Activated naive CD8-positive, alpha-beta T cell treated with anti-CD3 and anti-CD28 coated beads for 36 hours (primary cell): Measurements from ENCODE around the gene NELL1. TPM values are rescaled to one million over a fixed set of nuclear protein-coding genes. Genes with fewer than 3 reads are reported as not detected.

Experiments used
- DNase-seq: peaks from one replicate; pipeline ENCODE4 v3.0.0; 2021
- H3K27ac Mint-ChIP-seq: one replicate; pipeline ENCODE4 v1.8.0; 2022; ENCODE audit warnings: mild to moderate bottlenecking, moderate library complexity, mixed read lengths
- H3K27me3 Mint-ChIP-seq: one replicate; pipeline ENCODE4 v1.8.0; 2022; ENCODE audit warnings: mild to moderate bottlenecking, mixed read lengths
- H3K36me3 Mint-ChIP-seq: one replicate; pipeline ENCODE4 v1.8.0; 2021; ENCODE audit warnings: mild to moderate bottlenecking, mixed read lengths
- H3K4me1 Mint-ChIP-seq: one replicate; pipeline ENCODE4 v1.8.0; 2021; ENCODE audit warnings: mixed read lengths
- H3K4me3 Mint-ChIP-seq: one replicate; pipeline ENCODE4 v1.8.0; 2022; ENCODE audit warnings: mild to moderate bottlenecking, moderate library complexity, mixed read lengths
- H3K9me3 Mint-ChIP-seq: one replicate; pipeline ENCODE4 v1.8.0; 2022; ENCODE audit warnings: mixed read lengths
- total RNA-seq, 2 experiments: library from RNA; stranded (reverse); gene quantifications; one replicate each; pipeline ENCODE4 v1.2.3, GENCODE V29; 2021

The NELL1 gene
- total RNA-seq, 2 experiments from 2014 or later, result not detected

DNA sequence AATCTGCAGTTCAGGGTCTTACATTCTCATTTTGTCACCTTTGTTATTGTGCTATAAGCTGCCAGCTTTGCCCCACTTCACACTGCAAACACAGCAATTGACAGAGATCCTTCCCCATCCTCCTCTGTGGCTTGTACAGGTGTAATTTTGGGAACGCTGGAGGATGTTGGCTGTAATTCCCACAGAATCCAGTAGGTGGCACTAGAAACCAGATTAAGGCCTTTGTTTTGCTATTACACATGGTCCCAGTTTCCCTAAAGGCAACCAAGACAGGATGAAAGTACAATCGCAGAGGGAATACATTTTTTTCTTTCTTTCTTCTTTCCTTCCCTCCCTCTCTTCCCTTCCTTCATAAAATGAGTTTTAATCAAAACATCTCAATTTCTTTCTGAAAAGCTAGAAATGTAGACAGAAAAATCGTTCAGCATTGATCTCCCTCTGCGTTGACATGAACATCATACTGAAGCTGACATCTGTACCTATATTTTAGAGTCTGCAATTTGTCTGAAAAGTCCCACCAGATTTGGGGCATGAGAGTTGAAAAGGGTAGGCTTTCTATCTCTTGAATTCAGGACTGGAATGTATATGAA is 21.3 kb upstream of the NELL1 start:
- Mint-ChIP-seq H3K9me3 (no peaks in the 10 kb centered on the region), H3K27ac (no peak overlapping the region), H3K4me1 (no peaks in the 10 kb centered on the region), H3K36me3 (no peaks in the 10 kb centered on the region), H3K4me3 (no peak overlapping the region), H3K27me3 (no peaks in the 10 kb centered on the region)
- no peak for DNase-seq

DNA sequence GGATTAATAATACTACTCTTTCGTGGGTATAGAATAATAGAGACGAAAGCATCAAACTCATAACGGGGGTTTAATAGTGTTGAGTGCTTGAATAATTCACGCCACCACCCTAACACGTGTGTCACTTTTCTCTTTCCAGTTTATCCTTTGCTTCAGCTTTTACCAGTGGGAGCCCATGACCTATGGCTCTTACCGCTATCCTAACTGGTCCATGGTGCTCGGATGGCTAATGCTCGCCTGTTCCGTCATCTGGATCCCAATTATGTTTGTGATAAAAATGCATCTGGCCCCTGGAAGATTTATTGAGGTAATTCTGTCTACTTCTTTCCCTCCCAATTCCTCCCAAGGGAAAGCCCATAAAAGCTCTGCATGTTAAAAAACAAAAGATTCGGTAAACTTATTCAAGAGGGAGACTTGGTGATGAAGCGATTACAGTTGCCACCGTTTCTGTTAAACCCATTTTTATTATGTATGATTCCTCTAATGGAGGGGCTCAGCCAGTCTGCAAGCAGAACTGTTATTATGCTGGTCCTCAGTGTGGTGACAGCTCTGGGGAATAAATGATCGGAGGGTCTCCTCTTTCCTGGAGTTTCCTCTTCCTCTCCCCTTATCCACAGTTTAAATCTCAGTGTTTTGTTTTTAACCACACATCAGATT is 17.1 kb upstream of the NELL1 start:
- Mint-ChIP-seq H3K27me3 (peaks cover 12% of the 10 kb centered on the region), H3K4me1 (no peaks in the 10 kb centered on the region), H3K9me3 (no peaks in the 10 kb centered on the region), H3K4me3 (no peak overlapping the region), H3K27ac (no peak overlapping the region), H3K36me3 (no peaks in the 10 kb centered on the region)
- no peak for DNase-seq

DNA sequence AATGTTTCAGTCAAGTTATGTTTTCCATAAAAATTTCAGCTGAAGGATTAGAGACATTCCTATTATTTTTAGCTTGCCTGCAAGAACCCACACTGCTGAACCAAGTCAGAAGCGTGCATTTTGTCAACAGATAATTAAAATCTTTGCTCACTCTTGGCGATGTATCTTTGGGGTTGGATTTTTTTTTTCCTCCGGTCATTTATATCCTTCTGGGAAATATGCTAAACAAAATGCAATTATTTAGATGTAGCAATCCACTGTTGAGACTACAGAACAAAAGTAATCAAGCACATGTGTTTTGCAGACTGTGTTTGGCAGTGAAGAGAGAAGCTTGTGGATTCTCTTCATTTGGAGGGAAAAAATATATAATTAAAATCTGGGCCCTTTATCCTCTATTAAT is 15.3 kb upstream of the NELL1 start:
- H3K36me3 Mint-ChIP-seq, result no peaks in the 10 kb centered on the region
- no peaks in the 10 kb centered on the region for H3K4me1 Mint-ChIP-seq
- H3K27ac Mint-ChIP-seq, result no peak overlapping the region
- no peaks in the 10 kb centered on the region for H3K9me3 Mint-ChIP-seq
- DNase-seq, result no peak
- no peak overlapping the region for H3K4me3 Mint-ChIP-seq
- H3K27me3 Mint-ChIP-seq, result peaks cover 17% of the 10 kb centered on the region

DNA sequence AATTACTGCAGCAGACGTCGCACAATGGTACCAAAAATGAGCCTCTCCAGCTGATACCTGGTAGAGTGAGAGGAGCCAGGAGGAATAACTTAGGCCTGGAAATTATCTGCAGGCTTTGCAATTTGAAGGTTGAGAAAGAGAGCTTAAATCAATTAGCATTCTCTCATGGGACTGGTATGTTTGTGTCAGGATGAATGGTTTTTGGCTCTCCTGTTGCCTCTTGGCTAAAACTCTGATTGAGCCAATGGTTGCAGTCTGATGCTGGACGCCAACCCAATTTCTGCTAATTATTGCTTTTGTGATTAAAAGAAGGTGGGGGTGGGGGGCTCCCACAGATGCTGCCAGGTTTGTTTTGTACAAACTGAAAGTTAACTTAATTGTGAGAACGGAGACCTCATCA is 12.5 kb upstream of the NELL1 start:
- no peaks in the 10 kb centered on the region for H3K36me3 Mint-ChIP-seq
- no peak overlapping the region for H3K27ac Mint-ChIP-seq
- H3K27me3 Mint-ChIP-seq, result peaks cover 17% of the 10 kb centered on the region
- no peaks in the 10 kb centered on the region for H3K4me1 Mint-ChIP-seq
- peaks cover 1% of the 10 kb centered on the region for H3K9me3 Mint-ChIP-seq
- H3K4me3 Mint-ChIP-seq, result no peak overlapping the region
- no peak for DNase-seq

DNA sequence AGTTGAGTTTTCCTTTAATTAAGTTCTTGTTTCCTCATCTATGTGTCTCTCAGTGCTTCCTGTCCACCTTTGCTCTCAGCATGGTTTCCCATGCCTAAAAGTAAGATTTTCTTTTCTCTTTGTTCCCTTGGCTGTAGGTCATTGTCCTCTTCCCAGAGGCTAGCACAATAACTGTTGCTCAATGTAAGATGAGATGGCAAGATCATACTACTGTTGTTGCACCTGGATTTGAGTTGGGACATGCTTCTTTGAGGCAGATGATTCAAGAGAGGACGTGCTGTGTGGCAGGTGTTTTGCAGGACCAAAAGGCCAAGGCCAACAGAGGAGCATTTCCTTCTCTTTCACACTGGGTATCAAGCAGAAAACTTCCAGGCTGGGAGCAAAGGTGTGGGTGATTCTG is 11.3 kb upstream of the NELL1 start:
- Mint-ChIP-seq H3K9me3 (peaks cover 4% of the 10 kb centered on the region), H3K27ac (no peak overlapping the region), H3K4me3 (no peak overlapping the region), H3K4me1 (no peaks in the 10 kb centered on the region), H3K36me3 (no peaks in the 10 kb centered on the region), H3K27me3 (peaks cover 17% of the 10 kb centered on the region)
- no peak for DNase-seq

DNA sequence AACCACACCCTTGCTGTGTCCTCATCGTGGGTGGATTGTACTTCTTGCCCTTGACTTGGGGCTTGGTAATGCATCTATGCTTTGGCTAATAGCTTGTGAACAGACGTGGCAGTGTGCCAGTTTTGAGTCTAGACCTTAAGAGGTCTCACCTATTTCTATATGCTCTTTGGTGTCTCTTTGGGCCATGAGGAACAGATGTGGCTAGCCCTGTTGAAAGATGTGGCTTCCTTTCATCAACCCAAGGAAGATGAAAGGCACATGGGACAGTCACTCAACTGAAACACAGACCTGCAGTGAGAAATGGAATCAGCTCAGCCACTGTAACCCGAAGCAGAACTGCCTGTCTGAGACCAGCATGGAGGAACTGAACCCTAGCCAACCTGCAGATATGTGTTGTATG is 7.9 kb upstream of the NELL1 start:
- peaks cover 18% of the 10 kb centered on the region for H3K27me3 Mint-ChIP-seq
- H3K27ac Mint-ChIP-seq, result no peak overlapping the region
- peaks cover 4% of the 10 kb centered on the region for H3K9me3 Mint-ChIP-seq
- H3K4me3 Mint-ChIP-seq, result no peak overlapping the region
- H3K36me3 Mint-ChIP-seq, result no peaks in the 10 kb centered on the region
- H3K4me1 Mint-ChIP-seq, result no peaks in the 10 kb centered on the region
- no peak for DNase-seq

DNA sequence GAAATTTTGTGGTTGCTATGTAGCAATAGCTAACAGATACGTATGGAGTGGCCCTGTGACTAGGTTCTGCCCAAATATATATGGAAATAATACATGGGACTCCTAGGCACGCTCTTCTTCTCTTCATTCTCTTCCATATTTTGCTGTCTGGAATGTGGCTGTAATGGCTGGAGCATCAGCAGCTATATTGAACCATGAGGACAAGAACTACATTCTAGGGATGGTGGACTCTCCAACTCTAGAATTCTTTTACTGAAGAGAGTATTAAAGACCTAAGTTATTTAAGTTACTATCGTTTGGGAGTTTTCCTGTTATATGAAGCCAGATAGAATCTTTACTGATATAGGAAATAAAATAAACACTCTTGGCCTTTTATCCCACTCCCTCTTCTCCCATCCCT is 7.5 kb upstream of the NELL1 start:
- Mint-ChIP-seq H3K36me3 (no peaks in the 10 kb centered on the region), H3K9me3 (peaks cover 4% of the 10 kb centered on the region), H3K4me3 (no peak overlapping the region), H3K4me1 (no peaks in the 10 kb centered on the region), H3K27ac (no peak overlapping the region), H3K27me3 (peaks cover 20% of the 10 kb centered on the region)
- no peak for DNase-seq

DNA sequence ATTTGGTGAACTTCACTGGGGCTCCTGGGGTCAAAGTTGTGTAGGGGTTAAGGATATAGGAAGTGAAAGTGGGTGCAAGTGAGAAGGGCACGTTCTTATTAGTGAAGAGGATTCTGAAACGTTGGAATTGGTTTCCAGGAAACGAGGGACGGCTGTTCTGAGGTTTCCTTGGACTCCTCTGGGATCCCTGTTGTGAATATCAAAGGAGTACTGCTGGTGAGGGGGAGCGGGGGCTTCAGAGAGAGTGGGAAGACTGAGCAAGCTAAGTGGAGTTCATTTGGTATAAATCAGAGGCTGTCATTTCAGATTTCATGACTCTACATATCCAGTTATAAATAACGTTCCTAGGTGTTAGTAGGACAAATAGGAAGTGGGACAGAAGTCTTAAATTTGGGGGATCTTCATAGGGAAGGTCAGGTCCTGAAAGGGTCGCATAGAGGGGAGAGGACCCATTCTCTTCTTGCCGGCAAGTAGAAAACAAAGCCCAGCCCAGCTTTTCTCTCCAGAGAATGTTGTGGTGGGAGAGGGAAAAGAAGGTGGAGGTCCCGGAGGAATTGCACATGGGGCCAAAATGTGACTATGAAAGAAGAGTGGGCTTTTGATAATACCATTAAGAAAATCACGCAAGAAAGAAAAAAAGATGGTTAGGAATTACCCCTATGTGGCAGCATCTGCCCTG is 1.1 kb upstream of the NELL1 start:
- Mint-ChIP-seq H3K27me3 (peaks cover 73% of the 10 kb centered on the region), H3K4me1 (no peaks in the 10 kb centered on the region), H3K9me3 (no peaks in the 10 kb centered on the region), H3K36me3 (no peaks in the 10 kb centered on the region), H3K27ac (no peak overlapping the region), H3K4me3 (no peak overlapping the region)
- no peak for DNase-seq

DNA sequence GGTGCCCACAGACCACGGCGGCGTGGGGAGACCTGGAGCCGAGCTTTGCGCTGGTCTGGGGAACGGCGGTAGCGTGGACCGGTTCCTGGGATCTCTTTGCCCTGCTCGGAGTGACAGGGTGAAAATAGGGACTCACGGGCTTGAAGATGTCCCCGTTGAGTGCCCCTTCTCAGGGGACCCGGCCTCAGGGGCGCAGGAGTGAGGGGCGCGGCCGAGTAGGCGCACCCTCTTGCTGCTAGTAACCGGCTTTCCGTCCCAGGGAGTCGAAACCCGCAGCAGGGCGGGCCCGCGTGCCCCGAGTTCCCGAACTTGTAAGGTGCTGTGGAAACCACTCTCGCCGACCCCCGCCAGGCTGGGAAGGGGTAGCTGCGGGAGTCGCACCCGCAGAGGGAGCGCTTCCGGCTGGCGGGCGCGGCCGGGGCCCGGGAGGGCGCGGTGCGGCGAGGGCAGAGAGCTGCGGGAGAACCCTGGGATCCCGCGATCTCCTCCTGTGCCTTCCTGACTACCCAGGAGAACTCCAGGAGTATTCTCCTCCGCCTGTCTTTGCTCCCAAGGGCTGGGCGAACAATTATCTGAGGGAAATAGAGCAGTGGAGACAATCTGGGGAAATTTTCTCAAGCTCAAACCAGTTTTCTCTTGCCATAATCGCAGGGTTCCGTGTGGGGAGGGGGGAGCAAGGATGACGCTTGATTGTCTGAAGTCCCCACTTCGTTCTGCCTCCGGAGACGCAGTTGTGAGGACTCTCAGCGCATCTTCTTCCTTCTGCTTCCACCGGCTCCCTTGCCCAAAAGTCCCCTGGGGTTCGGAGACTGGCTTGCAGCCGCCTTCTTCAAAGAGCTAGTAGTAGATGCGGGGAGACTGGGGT is 666 bp downstream of the NELL1 start:
- Mint-ChIP-seq H3K9me3 (no peaks in the 10 kb centered on the region), H3K36me3 (no peaks in the 10 kb centered on the region), H3K27ac (no peak overlapping the region), H3K27me3 (peaks cover 87% of the 10 kb centered on the region), H3K4me3 (no peak overlapping the region), H3K4me1 (no peaks in the 10 kb centered on the region)
- no peak for DNase-seq

DNA sequence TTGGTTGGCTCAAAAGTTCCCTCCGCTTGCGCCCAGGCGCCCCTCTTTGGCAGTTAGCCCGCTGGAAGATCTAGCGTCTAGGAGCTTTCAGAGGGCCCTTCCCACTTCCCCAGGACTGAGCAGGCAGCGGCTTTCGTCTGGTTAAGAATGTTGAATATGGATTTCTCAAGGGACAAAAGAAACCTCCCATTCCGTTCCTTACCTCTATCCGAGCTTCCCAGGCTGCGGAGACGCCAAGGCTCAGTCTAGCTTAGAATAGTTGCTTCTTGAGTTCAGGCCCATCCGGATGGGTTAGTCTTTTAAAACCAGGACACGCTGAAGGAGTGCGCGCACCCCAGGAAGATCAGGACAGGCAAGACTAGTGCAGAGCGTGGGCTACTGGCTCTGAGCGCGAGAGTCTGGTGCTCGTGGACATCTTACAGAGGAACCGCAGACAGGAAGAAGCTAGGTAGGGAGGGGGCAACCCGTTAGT is 1.6 kb downstream of the NELL1 start:
- Mint-ChIP-seq H3K27me3 (peaks cover 89% of the 10 kb centered on the region), H3K27ac (no peak overlapping the region), H3K36me3 (no peaks in the 10 kb centered on the region), H3K9me3 (no peaks in the 10 kb centered on the region), H3K4me1 (no peaks in the 10 kb centered on the region), H3K4me3 (no peak overlapping the region)
- no peak for DNase-seq

DNA sequence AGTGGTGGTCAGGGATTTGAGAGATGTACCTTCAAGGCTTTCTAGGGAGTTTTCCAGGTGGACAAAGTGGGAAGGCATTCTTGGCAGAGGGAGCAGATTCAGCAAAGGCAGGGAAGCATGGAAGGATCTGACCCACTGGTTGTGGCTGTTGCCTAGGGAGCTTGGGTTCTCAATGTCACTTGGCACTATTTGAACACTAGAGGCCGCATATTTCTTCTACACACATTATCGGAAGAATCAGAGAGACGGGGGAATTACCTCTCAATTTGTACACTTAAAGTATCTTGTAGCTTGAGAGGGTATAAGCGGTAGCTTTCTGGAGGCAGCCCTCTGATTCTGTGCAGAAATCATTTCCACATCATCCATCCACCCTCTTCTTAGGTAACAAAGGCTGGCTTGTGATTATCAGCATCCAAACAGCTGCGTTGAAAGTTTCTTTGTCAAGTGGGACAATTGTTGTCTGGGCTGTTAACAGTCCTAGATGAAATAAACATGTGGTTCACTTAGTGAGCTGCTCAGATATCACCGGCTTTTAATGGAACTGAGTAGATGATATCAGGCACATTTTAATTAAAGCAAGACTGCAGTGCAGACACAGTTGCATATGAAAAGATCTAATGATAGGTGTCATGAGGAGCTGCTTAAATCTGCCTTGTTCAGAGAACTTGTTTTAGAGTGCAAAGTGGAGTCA is 2.6 kb downstream of the NELL1 start:
- Mint-ChIP-seq H3K4me3 (no peak overlapping the region), H3K36me3 (no peaks in the 10 kb centered on the region), H3K27me3 (peaks cover 83% of the 10 kb centered on the region), H3K9me3 (no peaks in the 10 kb centered on the region), H3K27ac (no peak overlapping the region), H3K4me1 (no peaks in the 10 kb centered on the region)
- DNase-seq, result no peak

DNA sequence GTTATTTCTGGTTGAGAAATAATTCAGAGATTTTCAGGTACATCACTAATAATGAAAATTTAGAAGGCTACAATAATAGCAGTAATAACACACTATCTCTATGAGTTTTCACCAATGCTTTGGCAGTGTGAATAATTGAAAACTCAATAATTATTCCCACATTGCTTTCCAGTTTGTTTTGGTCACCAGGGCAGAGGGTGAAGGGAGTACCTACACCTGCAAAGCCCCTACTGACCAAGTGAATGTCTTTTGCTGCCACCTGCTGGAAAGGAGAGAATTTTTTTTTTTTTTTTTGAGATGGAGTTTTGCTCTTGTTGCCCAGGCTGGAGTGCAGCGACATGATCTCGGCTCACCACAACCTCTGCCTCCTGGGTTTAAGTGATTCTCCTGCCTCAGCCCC is 3.2 kb downstream of the NELL1 start:
- Mint-ChIP-seq H3K27me3 (peaks cover 77% of the 10 kb centered on the region), H3K36me3 (no peaks in the 10 kb centered on the region), H3K9me3 (no peaks in the 10 kb centered on the region), H3K27ac (no peak overlapping the region), H3K4me3 (no peak overlapping the region), H3K4me1 (no peaks in the 10 kb centered on the region)
- DNase-seq, result no peak

DNA sequence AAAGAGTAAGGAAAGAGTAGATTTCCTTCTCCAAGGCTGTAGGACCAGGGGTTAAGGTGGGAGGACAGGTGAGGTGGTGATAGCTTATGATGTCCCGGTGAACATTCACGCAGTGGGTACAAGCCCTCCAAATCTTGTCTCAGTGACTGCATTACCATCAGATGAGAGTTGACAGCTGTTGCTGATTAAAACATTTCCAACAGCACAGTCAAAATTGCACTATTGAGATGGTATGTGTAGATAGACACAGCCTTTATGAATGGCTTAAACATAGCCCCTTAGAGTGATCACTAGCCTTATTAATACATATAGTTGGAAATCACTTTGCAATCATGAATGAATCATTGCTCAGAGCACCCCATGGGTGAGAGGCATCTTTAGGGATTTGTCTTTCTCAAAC is 7.3 kb downstream of the NELL1 start:
- peaks cover 40% of the 10 kb centered on the region for H3K27me3 Mint-ChIP-seq
- H3K4me3 Mint-ChIP-seq, result no peak overlapping the region
- H3K27ac Mint-ChIP-seq, result no peak overlapping the region
- H3K4me1 Mint-ChIP-seq, result no peaks in the 10 kb centered on the region
- H3K9me3 Mint-ChIP-seq, result no peaks in the 10 kb centered on the region
- DNase-seq, result no peak
- no peaks in the 10 kb centered on the region for H3K36me3 Mint-ChIP-seq

DNA sequence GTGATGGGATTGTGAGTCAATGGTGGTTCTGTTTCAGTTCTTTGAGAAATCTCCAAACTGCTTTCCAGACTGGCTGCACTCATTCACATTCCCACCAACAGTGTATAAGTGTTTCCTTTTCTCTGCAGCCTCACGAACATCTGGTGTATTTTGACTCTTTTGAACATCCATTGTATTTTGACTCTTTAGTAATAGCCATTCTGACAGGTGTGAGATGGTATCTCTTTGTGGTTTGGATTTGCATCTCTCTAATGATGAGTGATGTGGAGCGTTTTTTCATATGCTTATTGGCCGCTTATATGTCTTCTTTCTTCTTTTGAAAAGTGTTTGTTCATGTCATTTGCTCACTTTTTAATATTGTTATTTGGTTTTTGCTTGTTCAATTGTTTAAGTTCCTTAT is 19.4 kb downstream of the NELL1 start:
- peaks cover 4% of the 10 kb centered on the region for H3K27me3 Mint-ChIP-seq
- H3K9me3 Mint-ChIP-seq, result peaks cover 2% of the 10 kb centered on the region
- H3K36me3 Mint-ChIP-seq, result no peaks in the 10 kb centered on the region
- H3K27ac Mint-ChIP-seq, result no peak overlapping the region
- H3K4me1 Mint-ChIP-seq, result no peaks in the 10 kb centered on the region
- H3K4me3 Mint-ChIP-seq, result no peak overlapping the region
- no peak for DNase-seq

DNA sequence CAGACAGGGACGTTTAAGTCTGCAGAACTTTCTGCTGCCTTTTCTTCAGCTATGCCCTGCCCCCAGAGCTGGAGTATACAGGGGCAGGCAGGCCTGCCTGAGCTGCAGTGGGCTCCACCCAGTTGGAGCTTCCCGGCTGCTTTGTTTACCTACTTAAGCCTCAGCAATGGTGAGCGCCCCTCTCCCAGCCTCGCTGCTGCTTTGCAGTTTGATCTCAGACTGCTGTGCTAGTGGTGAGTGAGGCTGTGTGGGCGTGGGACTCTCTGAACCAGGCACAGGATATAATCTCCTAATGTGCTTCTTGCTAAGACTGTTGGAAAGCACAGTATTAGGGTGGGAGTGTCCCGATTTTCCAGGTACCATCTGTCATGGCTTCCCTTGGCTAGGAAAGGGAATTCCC is 38.5 kb downstream of the NELL1 start:
- no peak for DNase-seq

More for the DNA sequence above, 38.5 kb downstream of the NELL1 start:
- no peak overlapping the region for H3K27ac Mint-ChIP-seq
- no peaks in the 10 kb centered on the region for H3K4me1 Mint-ChIP-seq
- H3K27me3 Mint-ChIP-seq, result no peaks in the 10 kb centered on the region
- no peak overlapping the region for H3K4me3 Mint-ChIP-seq
- H3K9me3 Mint-ChIP-seq, result peaks cover 1% of the 10 kb centered on the region
- no peaks in the 10 kb centered on the region for H3K36me3 Mint-ChIP-seq
